ENCODE data around the gene PSMB7. TPM values are rescaled to one million over a fixed set of nuclear protein-coding genes. Genes with fewer than 3 reads are reported as not detected.

The PSMB7 gene
- total RNA-seq, 1 experiment from 2014 or later, result 317 TPM

- DNase-seq (ENCODE audit: low read depth), result peak; percentile 68
Measured at GRCh38 chr9:124411514-124412227, 3.6 kb downstream of the PSMB7 start.

- no peak for DNase-seq (ENCODE audit: low read depth)
Measured at GRCh38 chr9:124410321-124410913, 4.8 kb downstream of the PSMB7 start.

- DNase-seq (ENCODE audit: low read depth), result no peak
Measured at GRCh38 chr9:124409410-124409809, 5.8 kb downstream of the PSMB7 start.

- DNase-seq (ENCODE audit: low read depth), result no peak
Measured at GRCh38 chr9:124403246-124403645, 12.0 kb downstream of the PSMB7 start.

- DNase-seq (ENCODE audit: low read depth), result peak; percentile 87
Measured at GRCh38 chr9:124399968-124400940, 15.0 kb downstream of the PSMB7 start.

DNA sequence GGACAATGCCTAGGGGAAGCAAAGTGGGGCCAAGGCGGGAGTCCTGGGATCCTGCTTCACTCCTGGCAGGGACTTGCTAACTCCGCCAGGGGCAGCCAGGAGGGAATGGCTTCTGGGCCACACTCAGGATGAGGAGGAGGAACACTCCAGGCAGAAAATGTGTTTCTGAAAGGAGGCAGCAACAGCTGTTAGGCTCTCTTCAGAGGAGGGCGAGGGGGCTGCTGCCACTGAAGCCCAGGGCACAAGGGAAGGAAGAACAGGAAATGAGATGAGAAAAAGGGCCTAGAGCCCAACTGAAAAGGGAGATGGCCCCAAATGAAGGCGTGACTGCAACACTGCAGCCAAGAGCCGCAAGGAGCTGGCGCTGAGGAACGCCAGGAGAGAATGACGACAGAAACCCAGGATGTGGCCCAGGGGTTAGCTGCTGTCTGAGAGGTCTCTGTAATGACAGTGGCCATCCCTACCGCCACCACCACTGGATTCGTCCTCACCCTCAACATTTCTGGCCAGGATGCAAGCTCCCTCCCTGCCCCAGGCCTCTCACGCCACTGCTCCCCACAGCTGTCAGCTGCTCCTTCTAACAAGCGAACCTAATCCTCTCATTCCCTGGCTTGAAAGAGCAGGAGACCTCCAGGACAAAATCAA is 15.8 kb downstream of the PSMB7 start:
- peak; percentile 85 for DNase-seq (ENCODE audit: low read depth)

GRCh38 chr9:124398191-124398935 is 16.9 kb downstream of the PSMB7 start:
- DNase-seq (ENCODE audit: low read depth), result no peak

DNA sequence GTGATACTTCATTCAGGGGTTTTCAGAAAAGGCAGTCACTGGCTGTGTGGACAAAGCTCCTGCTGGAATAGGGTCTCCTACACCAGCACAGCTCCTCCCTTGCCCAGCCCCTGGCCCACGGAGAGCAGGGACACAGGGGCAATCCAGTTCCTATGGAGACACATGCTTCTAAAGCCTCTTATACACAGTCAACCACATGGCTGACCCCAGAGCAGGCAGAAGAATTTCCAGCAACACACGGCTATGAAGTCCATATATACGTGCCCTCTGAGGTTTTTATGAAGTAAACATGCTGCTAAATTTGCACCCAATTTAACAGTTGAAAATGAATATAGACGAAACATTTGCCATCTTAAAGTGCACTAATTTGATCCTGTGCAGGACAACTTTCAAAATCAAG is 19.4 kb downstream of the PSMB7 start:
- no peak for DNase-seq (ENCODE audit: low read depth)

DNA sequence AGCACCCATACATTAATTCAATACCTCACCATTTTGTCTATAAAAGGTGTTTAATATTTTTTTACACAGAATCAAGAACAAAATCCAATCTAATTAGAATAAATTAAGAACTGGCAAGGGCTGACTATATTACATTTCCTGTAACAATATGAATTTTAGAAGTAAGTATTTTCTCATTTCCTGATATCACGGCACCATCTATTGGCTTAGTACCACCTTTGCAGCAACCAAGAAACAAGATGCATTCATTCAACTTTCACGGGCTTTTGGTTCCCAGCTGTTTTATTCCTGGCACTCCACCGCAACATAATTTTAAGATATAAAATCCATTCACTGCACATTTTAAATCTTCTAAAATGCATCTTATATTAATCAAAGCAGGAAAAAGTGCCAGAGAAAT is 20.6 kb downstream of the PSMB7 start:
- DNase-seq (ENCODE audit: low read depth), result no peak

- no peak for DNase-seq (ENCODE audit: low read depth)
Measured at GRCh38 chr9:124394167-124394566, 21.1 kb downstream of the PSMB7 start.

GRCh38 chr9:124392871-124393460 is 22.3 kb downstream of the PSMB7 start:
- peak; percentile 97 for DNase-seq (ENCODE audit: low read depth)

DNA sequence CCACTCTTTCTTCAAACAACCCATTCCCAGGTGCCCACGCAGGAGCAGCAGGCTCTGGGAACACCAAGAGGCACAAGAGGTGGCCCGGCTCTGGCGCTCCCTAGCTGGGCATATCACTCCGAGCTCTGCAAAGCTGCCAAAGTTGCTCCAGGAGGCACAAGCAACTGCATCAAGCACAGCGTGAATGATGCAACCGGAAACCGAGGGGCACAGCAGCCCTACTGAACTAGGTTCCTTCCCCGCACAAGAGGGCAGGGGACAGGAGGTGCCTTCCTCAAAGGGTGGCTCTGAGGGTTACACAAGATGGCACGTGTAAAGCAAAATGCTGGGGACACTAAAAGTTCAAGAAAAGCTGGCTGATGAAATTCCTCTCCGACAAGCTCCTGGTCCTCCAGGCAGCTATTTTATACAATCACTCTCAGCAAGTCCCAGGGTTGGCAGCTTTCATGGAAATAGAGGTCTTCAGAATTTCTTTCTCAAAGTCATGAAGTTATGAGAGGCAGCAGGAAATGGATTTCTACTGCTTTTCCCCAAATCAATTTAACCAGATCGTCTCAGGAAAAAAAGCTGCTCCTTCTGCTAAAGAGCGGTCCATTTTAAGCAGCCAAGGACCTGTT is 22.9 kb downstream of the PSMB7 start:
- no peak for DNase-seq (ENCODE audit: low read depth)

DNA sequence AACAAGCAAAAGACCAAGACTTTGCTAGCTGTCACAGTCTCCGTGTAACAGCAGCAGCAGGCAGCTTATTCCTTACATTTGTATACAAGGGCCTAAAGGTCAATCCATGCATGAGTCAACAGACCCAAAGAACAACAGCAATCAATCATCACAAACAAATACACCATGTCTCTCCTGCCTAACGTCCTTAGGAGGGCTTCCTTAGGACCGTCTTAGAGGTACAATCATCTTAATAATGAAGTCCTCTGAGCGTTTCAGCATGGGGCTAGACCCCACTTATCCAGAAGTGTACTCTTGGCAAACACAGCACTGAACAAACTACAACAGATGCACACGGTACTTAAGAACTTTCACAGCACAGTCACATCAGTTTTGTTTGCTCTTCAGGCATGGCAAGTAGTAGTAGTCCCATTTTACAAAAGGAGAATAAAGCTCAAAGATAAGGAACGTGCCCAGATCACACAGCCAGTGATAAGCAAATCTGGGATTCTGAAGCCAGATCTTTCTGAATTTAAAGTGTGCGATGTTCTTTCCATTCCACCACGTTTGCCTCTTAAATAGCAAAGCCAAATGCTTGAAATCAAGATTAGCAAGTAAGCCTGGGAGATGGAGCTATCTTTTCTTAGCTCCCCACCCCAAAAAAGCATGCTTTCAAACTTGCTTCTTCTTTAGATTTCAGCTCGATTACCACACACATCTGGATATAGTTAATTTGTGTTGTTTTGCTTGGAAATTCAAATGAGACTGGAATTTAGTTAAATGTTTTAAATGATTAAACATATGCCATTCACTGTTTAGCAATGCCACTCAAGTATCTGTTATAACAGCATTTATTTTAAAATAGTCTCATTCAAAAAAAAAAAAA is 24.2 kb downstream of the PSMB7 start:
- peak; percentile 66 for DNase-seq (ENCODE audit: low read depth)

- DNase-seq (ENCODE audit: low read depth), result no peak
Measured at GRCh38 chr9:124389146-124389939, 25.9 kb downstream of the PSMB7 start.

DNA sequence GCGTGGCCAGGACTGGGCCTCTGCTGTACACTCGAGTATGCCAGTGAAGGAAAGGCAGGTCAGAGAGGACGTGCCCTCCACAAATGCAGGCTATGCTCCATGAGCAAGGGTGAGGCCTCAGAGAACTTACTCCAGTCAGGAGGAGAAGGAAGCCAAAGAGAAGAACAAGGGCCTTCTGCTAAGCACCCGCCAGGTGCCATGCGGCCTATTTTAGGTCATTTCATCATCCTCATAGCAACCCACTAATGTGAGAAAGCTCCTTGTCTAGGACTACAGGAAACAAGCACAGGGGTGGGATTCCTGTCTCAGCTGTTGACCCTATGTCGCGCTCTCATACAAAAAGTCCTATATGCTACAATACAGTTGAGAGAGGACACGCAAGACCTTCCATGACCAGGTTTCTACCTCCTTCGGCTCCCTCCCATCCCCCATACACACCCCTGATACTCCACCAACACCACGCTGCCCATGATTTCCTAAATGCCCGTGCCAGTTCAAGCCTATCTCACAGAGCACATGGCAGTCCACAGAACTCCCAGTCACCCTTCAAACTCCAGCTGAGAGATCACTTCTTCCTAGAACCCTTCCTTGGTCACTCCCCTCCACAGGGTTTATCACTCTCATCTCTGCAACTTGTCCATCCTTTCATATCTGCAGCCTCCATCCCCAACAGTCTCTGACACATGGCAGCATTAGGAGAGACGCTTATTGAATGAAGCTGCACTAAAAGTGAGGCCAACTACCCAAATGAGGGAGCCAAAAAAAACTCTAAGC is 26.8 kb downstream of the PSMB7 start:
- DNase-seq (ENCODE audit: low read depth), result no peak

DNA sequence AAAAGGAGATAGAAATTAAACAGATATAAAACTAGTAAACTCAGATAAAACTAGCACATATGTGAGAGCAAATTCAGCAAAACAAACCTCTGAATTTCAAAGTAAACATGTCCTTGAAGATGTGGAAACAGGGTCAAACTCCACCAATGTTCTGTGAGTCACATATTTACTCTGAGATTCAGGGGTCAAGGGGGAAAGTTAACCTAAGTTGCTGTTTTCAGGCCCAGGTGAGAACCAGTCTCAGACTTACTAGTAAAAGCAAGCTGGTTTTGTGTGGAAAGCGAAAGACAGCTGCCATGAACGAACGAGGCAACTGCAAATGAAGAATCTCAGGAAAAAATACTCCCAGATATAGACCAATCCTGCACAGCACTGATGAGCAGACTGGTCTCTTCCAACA is 29.0 kb downstream of the PSMB7 start:
- no peak for DNase-seq (ENCODE audit: low read depth)

DNA sequence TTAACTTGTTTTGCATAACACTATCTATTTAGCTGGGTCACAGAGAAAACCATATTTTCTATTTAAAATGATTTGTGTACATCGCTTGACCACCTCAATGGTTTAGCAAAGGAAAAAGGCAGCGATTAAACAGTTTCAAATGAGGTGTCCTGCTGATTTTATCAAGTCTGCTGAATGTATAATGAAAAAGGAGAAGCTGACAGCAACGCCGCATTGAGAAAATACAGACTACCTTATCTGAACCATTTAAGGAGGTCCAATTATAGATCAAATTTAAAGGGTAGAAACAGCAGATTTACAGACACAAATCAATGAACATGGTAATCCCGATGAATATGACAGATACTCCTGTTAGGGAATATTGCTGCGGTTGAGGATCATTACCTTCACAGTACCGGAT is 29.6 kb downstream of the PSMB7 start:
- DNase-seq (ENCODE audit: low read depth), result no peak

GRCh38 chr9:124384846-124385245 is 30.4 kb downstream of the PSMB7 start:
- DNase-seq (ENCODE audit: low read depth), result no peak
